GM12874 (cell line): ENCODE measurements around the gene ARPC2.

ENCODE experiments used
- CTCF ChIP-seq: IDR thresholded peaks from 2 replicates; pipeline ENCODE4 v1.5.1; 2011; ENCODE audit warnings: low read depth, mild to moderate bottlenecking, control low read depth, low read length, moderate library complexity; ENCODE audit not compliant: insufficient read depth

Gene ARPC2

GRCh38 chr2:218216674-218217359 lies at the start of gene ARPC2:
Gene ARPC2 (plus strand): TSS chr2:218217189. CDS start chr2:218217471, 282 bp downstream.
- TF ChIP-seq CTCF = no peak

GRCh38 chr2:218168016-218168415 lies 49.0 kb upstream of the ARPC2 start:
- no peak for TF ChIP-seq CTCF

GRCh38 chr2:218168635-218169462 lies 48.1 kb upstream of the ARPC2 start:
- TF ChIP-seq CTCF = peak; percentile 77

GRCh38 chr2:218169757-218170546 lies 47.0 kb upstream of the ARPC2 start:
- TF ChIP-seq CTCF = no peak

GRCh38 chr2:218172845-218173244 lies 44.1 kb upstream of the ARPC2 start:
- TF ChIP-seq CTCF = no peak

GRCh38 chr2:218179782-218180181 lies 37.2 kb upstream of the ARPC2 start:
- TF ChIP-seq CTCF = no peak
